H9 (cell line): ENCODE results near the gene SMG7. TPM values are rescaled to one million over a fixed set of nuclear protein-coding genes. Genes with fewer than 3 reads are reported as not detected.

Experiments
- DNase-seq: peaks from one replicate; pipeline ENCODE4 v3.0.0-alpha.2; 2017
- H2AFZ ChIP-seq: one replicate; pipeline ENCODE4 v1.6.1; 2013; ENCODE audit warnings: mild to moderate bottlenecking, low read length, control low read depth, moderate library complexity
- H2AK5ac ChIP-seq: 2 replicates; pipeline ENCODE4 v1.6.1; 2013; ENCODE audit warnings: low read length, control low read depth, mixed read lengths; ENCODE audit not compliant: insufficient read length
- H2BK120ac ChIP-seq: one replicate; pipeline ENCODE4 v1.6.1; 2013; ENCODE audit warnings: low read depth, mild to moderate bottlenecking, low read length, control low read depth, inconsistent platforms; ENCODE audit not compliant: poor library complexity, severe bottlenecking
- H2BK12ac ChIP-seq: 2 replicates; pipeline ENCODE4 v1.6.1; 2013; ENCODE audit warnings: low read length, control low read depth, mixed read lengths, low read depth; ENCODE audit not compliant: insufficient read length
- H2BK15ac ChIP-seq: 2 replicates; pipeline ENCODE4 v1.6.1; 2013; ENCODE audit warnings: low read depth, low read length, control low read depth
- H2BK20ac ChIP-seq: one replicate; pipeline ENCODE4 v1.6.1; 2013; ENCODE audit warnings: low read depth, mild to moderate bottlenecking, low read length, control low read depth, inconsistent platforms; ENCODE audit not compliant: poor library complexity, severe bottlenecking
- H2BK5ac ChIP-seq: 2 replicates; pipeline ENCODE4 v1.6.1; 2013; ENCODE audit warnings: low read length, control low read depth, mixed read lengths; ENCODE audit not compliant: insufficient read length
- H3K14ac ChIP-seq: 2 replicates; pipeline ENCODE4 v1.6.1; 2013; ENCODE audit warnings: low read length, control low read depth; ENCODE audit not compliant: insufficient read depth
- H3K18ac ChIP-seq: 2 replicates; pipeline ENCODE4 v1.6.1; 2013; ENCODE audit warnings: low read depth, mild to moderate bottlenecking, mixed read lengths, low read length, control low read depth; ENCODE audit not compliant: insufficient read length
- H3K23ac ChIP-seq: 2 replicates; pipeline ENCODE4 v1.6.1; 2013; ENCODE audit warnings: low read length, control low read depth, mixed read lengths, low read depth; ENCODE audit not compliant: insufficient read length
- H3K23me2 ChIP-seq: 2 replicates; pipeline ENCODE4 v1.6.1; 2013; ENCODE audit warnings: low read depth, mild to moderate bottlenecking, mixed read lengths, low read length, control low read depth; ENCODE audit not compliant: insufficient read length, poor library complexity, severe bottlenecking
- H3K27ac ChIP-seq: 2 replicates; pipeline ENCODE4 v1.5.1; 2013; ENCODE audit warnings: low read length, control low read depth, mixed read lengths, low read depth; ENCODE audit not compliant: insufficient read length
- H3K27me3 ChIP-seq: 2 replicates; pipeline ENCODE4 v1.6.1; 2013; ENCODE audit warnings: low read length, control low read depth, inconsistent platforms; ENCODE audit not compliant: insufficient read depth
- H3K4ac ChIP-seq: 2 replicates; pipeline ENCODE4 v1.6.1; 2013; ENCODE audit warnings: low read depth, mild to moderate bottlenecking, control low read depth, inconsistent platforms, low read length, moderate library complexity
- H3K4me1 ChIP-seq: 2 replicates; pipeline ENCODE4 v1.6.1; 2013; ENCODE audit warnings: low read length, control low read depth, inconsistent platforms; ENCODE audit not compliant: insufficient read depth
- H3K4me2 ChIP-seq: 2 replicates; pipeline ENCODE4 v1.6.1; 2013; ENCODE audit warnings: low read length, control low read depth, mixed read lengths; ENCODE audit not compliant: insufficient read length, insufficient read depth
- H3K56ac ChIP-seq: 2 replicates; pipeline ENCODE4 v1.6.1; 2013; ENCODE audit warnings: low read depth, mild to moderate bottlenecking, mixed read lengths, low read length, control low read depth; ENCODE audit not compliant: insufficient read length
- H3K79me1 ChIP-seq: 2 replicates; pipeline ENCODE4 v1.6.1; 2013; ENCODE audit warnings: low read depth, mild to moderate bottlenecking, moderate library complexity, low read length, control low read depth, inconsistent platforms; ENCODE audit not compliant: insufficient read depth, poor library complexity, severe bottlenecking
- H3K79me2 ChIP-seq: 2 replicates; pipeline ENCODE4 v1.6.1; 2013; ENCODE audit warnings: low read length, control low read depth, inconsistent platforms; ENCODE audit not compliant: insufficient read depth
- H3K9ac ChIP-seq: 2 replicates; pipeline ENCODE4 v1.6.1; 2013; ENCODE audit warnings: low read length, control low read depth, mixed read lengths; ENCODE audit not compliant: insufficient read length; ENCODE audit errors: extremely low read depth
- H3K9me3 ChIP-seq: one replicate; pipeline ENCODE4 v1.6.1; 2013; ENCODE audit warnings: low read depth, low read length, inconsistent platforms; ENCODE audit not compliant: control insufficient read depth
- H3T11ph ChIP-seq: one replicate; pipeline ENCODE4 v1.6.1; 2013; ENCODE audit warnings: mild to moderate bottlenecking, low read length, control low read depth, inconsistent platforms
- H4K20me1 ChIP-seq: one replicate; pipeline ENCODE4 v1.6.1; 2013; ENCODE audit not compliant: control insufficient read depth, insufficient read length, insufficient read depth
- H4K5ac ChIP-seq: 2 replicates; pipeline ENCODE4 v1.6.1; 2013; ENCODE audit warnings: low read depth, mild to moderate bottlenecking, mixed read lengths, low read length, control low read depth; ENCODE audit not compliant: insufficient read length
- H4K8ac ChIP-seq: replicated peaks from 2 replicates; pipeline ENCODE4 v1.6.1; 2013; ENCODE audit warnings: low read length, control low read depth, mixed read lengths, low read depth; ENCODE audit not compliant: insufficient read length
- H4K91ac ChIP-seq: 2 replicates; pipeline ENCODE4 v1.6.1; 2013; ENCODE audit warnings: low read depth, mild to moderate bottlenecking, moderate library complexity, mixed read lengths, low read length, control low read depth; ENCODE audit not compliant: insufficient read length
- H3K27ac Mint-ChIP-seq, 3 experiments: 2 replicates in 2 of 3; 3 replicates in 1 of 3; pipeline ENCODE4 v1.8.0; 2020 to 2021; ENCODE audit warnings: mixed read lengths in 3 of 3, mild to moderate bottlenecking in 1 of 3, moderate library complexity in 1 of 3
- H3K27me3 Mint-ChIP-seq: 2 replicates; pipeline ENCODE4 v1.8.0; 2021; ENCODE audit warnings: low read depth, mild to moderate bottlenecking, moderate library complexity, mixed read lengths
- H3K36me3 Mint-ChIP-seq, 3 experiments: 2 replicates in 2 of 3; 3 replicates in 1 of 3; pipeline ENCODE4 v1.8.0; 2020 to 2021; ENCODE audit warnings: low read depth in 3 of 3, mixed read lengths in 3 of 3; ENCODE audit not compliant: insufficient read depth in 1 of 3
- H3K4me1 Mint-ChIP-seq, 2 experiments: 2 replicates each; pipeline ENCODE4 v1.8.0; 2020; ENCODE audit warnings: mixed read lengths in 2 of 2
- H3K4me3 Mint-ChIP-seq, 2 experiments: 2 replicates in 1 of 2; 3 replicates in 1 of 2; pipeline ENCODE4 v1.8.0; 2020 to 2021; ENCODE audit warnings: mild to moderate bottlenecking in 2 of 2, mixed read lengths in 2 of 2, moderate library complexity in 1 of 2
- H3K9me3 Mint-ChIP-seq, 2 experiments: 2 replicates in 1 of 2; 3 replicates in 1 of 2; pipeline ENCODE4 v1.8.0; 2020; ENCODE audit warnings: mild to moderate bottlenecking in 2 of 2, mixed read lengths in 2 of 2, moderate library complexity in 1 of 2
- CTCF ChIP-seq: fragments of 200-600 bp; sonication (generic); conservative IDR thresholded peaks from 3 replicates; pipeline ENCODE4 v1.8.0; 2021; ENCODE audit warnings: antibody characterized with exemption, mild to moderate bottlenecking
- WGBS: extraction: QIAGEN DNeasy Blood & Tissue Kit; methylation state at CpG from one replicate; pipeline ENCODE4 v1.1.7; 2013; ENCODE audit warnings: missing lambda C conversion rate, low lambda C conversion rate, mixed read lengths; ENCODE audit not compliant: insufficient read length; ENCODE audit errors: extremely low coverage; 5-methylcytosine and 5-hydroxymethylcytosine counted together
- total RNA-seq: library from RNA; stranded (reverse); gene quantifications from 2 replicates; pipeline ENCODE4 v1.2.1, GENCODE V29; 2021

Gene SMG7
- total RNA-seq, 1 experiment from 2014 or later = 77.0 TPM

GRCh38 chr1:183435497-183435896 is 36.8 kb upstream of the SMG7 start:
- Histone ChIP-seq H3K18ac (no peak overlapping the region), H2BK20ac (no peak overlapping the region), H2BK15ac (no peak overlapping the region), H3K4me2 (no peak overlapping the region), H3K79me1 (no peaks in the 10 kb centered on the region), H2BK5ac (no peak overlapping the region), H3K56ac (no peak overlapping the region), H2AK5ac (no peak overlapping the region), H4K5ac (no peak overlapping the region), H4K20me1 (no peaks in the 10 kb centered on the region), H3K14ac (no peak overlapping the region), H2AFZ (no peak overlapping the region), H4K91ac (no peak overlapping the region), H3K4ac (no peak overlapping the region), H3K79me2 (no peaks in the 10 kb centered on the region), H3K27me3 (no peaks in the 10 kb centered on the region), H2BK120ac (no peak overlapping the region), H3K23ac (no peak overlapping the region), H3T11ph (no peak overlapping the region), H3K9ac (no peak overlapping the region), H4K8ac (no peak overlapping the region), H3K27ac (no peak overlapping the region), H2BK12ac (no peak overlapping the region), H3K23me2 (no peaks in the 10 kb centered on the region), H3K4me1 (no peaks in the 10 kb centered on the region), H3K9me3 (no peaks in the 10 kb centered on the region)
- no peak for TF ChIP-seq CTCF
- DNase-seq = no peak
- no peak overlapping the region for H3K4me3 Mint-ChIP-seq
- WGBS = no CpG with 5 or more reads among the region's 2 CpGs
- H3K36me3 Mint-ChIP-seq = no peaks in the 10 kb centered on the region
- H3K4me1 Mint-ChIP-seq = peaks cover 10 to 16% of the 10 kb centered on the region in 2 experiments
- H3K27me3 Mint-ChIP-seq = no peaks in the 10 kb centered on the region
- H3K27ac Mint-ChIP-seq = peak overlapping the region in 1 of 3 experiments; percentile 37; a peak in 2 of 7 replicates
- peaks cover 0 to under 1% of the 10 kb centered on the region in 2 experiments; a peak in 1 of 5 replicates for H3K9me3 Mint-ChIP-seq
